Activated naive CD4-positive, alpha-beta T cell treated with Interleukin-2 at 50 U/mL for 16 hours (primary cell): ENCODE measurements around the gene CPLANE2.
A peak's percentile ranks its signal among the peaks of the same experiment; 100 is the strongest.
"Not testable (repeated sequence)": the region's sequence is repeated elsewhere in the genome, so short reads cannot be mapped to it uniquely, and the experiment has no call there.

Source experiments
- DNase-seq: peaks from one replicate; pipeline ENCODE4 v3.0.0-alpha.2; 2020

The CPLANE2 gene, protein sequence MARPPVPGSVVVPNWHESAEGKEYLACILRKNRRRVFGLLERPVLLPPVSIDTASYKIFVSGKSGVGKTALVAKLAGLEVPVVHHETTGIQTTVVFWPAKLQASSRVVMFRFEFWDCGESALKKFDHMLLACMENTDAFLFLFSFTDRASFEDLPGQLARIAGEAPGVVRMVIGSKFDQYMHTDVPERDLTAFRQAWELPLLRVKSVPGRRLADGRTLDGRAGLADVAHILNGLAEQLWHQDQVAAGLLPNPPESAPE

DNA sequence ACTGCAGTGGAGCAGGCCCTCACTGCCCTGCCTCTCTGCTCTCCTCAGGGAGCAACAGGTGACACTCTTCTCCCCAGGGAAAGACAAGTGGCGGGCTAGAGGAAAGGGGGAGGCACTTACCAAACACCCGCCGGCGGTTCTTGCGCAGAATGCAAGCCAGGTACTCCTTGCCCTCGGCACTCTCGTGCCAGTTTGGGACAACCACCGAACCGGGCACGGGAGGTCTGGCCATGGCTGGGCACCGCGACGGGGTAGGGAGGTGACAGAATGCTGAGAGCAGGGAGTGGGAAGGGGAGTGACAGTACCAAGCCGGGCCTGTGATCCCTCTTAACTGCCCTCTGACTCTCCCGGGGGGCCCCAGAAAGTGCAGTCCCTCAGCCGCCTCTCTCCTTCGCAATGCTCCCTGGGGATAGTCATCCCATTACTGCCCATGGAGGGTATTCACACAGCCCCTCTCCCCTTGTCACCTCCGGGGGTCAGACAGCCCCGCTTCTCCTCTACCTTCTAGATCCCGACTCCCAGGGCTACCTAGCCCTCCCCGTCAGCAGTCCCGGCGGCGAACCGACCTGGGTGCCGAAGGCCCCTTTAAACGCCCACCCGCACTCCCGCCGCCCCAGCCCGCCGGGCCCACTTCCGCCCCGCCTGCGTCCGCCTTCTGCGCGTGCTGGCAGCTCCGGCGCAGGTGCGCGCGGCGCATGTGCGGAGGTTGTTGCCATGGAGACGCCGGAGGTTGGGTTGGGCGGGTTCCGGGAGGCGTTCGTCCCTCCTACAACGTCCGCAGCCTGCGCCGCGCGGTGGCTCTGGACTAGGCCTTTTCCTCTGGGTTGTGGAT lies at the start of gene CPLANE2:
TSS of gene CPLANE2 (minus strand) at position 673 of the 832 bp plus-strand sequence. CDS start at position 232, 441 bp downstream.
- DNase-seq, result peak; percentile 96

DNA sequence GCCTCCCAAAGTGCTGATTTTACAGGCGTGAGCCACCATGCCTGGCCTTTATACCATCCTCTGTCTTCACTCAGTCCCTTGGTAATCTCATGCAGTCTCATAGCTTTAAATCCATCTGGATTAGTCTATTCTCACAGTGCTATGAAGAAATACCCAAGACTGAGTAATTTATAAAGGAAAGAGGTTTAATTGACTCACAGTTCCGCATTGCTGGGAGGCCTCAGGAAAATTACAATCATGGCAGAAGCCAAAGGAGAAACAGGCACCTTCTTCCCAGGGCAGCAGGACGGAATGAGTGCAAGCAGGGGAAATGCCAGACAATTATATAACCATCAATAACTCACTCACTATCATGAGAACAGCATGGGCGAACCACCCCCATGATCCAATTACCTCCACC lies 49.1 kb upstream of the CPLANE2 start:
- DNase-seq, result no peak

DNA sequence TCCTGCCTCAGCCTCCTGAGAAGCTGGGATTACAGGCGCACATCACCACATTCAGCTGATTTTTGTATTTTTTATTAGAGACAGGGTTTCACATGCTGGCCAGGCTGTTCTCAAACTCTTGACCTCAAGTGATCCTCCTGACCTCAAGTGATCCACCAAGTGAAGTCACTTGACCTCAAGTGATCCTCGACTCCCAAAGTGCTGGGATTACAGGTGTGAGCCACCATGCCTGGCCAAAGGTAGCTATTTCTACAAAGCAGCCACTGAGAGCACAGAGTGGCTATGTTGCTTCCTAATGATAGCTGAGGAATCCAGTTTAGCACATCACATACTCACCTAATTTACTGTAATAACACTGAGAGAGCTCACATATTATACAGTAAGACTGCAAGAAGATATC lies 44.8 kb upstream of the CPLANE2 start:
- no peak for DNase-seq

DNA sequence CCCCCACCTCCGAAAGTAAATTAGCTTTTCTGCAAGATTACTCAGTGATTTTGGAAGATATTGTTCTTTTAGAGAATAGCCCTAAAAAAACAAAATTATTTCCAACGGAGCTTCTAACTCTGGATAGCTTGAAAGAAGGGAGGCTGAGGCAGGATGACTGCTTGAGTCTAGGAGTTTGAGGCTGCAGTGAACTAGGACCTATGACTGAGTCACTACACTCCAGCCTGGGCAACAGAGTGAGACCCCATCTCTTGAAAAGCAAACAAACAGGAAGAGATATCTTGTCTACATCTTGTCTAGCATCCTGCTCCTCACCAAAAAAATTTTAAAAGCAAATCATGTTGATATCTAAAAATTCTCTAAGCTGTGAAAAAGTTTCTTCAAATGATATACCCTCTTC lies 42.2 kb upstream of the CPLANE2 start:
- no peak for DNase-seq

DNA sequence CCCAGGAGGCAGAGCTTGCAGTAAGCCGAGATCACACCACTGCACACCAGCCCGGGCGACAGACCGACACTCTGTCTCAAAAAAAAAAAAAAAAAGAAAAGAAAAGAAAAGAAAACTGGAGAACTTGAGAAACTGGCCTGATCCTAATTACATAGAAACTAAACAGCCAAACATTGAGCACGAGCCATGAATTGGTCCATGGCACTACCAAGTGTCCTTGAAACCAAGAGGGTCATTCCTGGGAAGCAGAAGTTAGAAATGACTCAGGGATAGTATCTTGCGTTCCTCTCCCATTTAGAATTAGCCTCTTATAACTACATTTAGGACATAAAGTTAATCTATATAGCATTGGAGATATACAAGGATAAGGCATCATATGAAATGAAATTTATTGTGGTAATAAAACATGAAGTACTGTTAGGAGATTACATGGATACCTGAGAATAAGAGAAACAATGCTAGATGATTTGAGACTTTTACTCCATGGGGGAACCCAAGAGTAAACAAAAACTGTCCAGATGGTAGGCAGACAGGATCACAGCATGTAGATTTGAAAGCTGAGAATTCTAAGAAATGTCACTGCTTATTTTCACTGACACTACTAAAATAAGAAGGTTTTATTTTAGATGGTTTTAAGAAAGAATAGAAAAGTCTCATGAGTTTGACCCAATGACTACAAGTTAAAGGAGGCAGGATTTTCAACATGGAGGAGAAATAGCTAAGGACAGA lies 39.5 kb upstream of the CPLANE2 start:
- DNase-seq, result no peak

DNA sequence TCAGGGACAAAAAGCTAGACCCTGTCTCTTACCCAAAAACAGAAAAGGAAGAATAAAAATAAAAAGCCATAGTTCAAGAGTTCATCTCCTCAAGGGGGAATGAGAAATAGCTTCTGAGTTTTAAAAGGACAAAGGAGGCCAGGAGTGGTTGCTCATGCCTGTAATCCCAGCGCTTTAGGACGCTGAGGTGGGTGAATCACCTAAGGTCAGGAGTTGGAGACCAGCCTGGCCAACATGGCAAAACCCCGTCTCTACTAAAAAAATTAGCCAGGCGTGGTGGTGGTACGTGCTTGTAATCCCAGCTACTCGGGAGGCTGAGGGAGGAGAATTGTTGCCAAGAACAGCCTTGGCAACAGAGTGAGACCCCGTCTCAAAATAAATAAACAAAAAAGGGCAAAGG lies 38.6 kb upstream of the CPLANE2 start:
- no peak for DNase-seq

DNA sequence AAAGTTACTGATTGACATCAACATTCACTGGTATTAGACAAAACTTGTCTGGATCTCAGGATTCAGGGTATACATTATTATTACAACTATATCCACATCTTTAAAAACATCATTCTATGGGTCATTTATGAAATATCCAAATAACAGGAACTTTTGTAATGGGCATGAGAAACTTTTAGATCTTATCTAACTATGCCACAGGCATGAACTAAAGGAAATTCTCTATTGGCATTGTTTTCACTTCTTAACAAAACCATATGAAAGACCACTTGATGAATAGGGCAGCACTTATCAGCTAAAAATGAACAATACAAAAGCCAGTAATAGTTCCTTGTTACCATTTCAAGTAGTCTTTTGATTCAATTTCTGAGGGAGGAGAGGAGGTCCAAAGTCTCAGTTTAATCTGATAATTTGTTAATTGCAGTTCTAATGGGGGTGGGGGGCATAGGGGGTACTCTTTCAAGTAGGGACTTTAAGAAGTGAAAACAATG lies 30.8 kb upstream of the CPLANE2 start:
- no peak for DNase-seq

DNA sequence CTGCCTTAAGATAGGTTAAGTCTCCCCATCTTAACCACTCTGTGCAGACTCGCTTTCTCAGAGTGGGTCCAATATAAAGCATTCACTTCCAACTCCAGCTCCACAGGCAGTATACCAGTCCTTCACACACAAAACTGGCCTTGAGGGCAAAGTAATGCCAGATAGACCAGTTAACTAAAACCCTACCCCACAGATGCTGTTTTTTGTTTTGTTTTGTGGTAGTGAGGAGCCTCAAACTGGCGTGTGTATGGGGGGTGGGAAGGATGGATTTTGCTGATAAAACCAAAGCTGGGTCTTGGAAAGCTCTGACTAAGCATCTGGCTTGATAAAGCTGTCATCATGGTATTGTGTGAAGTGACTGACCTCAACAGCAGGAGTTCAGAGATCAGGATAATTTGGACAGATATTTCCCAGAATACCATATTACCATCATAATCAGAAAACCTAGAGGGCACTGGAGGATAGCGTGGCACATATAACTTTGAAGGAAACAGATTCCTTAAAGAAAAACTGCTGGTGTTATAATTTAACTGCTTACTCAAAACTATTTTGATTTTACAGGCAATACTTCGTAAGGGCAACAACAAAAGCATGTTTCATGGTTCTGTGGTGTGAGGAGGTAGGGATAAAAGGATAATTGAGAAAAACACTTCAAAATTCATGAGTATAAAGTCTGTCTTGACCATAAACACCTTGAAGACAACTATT lies 29.6 kb upstream of the CPLANE2 start:
- DNase-seq, result no peak

DNA sequence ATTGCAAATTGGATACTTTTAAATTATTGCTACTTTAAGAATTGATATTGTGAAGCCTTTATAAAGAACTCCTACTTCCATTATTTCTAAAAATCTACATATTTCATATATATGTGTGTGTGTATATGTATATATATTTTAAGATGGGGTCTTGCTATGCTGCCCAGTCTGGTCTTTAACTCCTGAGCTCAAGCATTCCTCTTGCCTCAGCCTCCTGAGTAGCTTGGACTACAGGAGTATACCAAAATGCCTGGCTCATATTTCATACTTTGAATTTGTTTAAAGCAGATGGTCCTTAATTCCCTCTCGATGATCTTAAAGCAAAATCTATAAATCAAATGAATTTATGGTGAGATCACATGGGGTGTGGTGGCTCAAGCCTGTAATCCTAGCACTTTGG lies 25.1 kb upstream of the CPLANE2 start:
- DNase-seq, result no peak

DNA sequence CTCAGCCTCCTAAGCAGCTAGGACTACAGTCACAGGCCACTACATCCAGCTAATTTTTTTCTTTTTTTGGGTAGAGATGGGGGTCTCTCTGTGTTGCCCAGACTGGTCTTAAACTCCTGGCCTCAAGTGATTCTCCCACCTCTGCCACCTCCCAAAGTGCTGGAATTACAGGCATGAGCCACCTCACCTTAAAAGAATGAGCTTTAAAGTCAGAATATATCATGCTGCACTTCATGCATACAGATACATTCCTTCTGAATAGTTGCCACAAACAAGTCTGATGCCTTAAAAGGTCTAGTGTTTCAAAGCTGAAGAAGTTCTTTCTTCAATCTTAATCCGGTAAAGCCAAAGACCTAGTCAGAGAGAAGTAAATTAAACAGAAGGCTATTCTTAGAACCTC lies 23.8 kb upstream of the CPLANE2 start:
- no peak for DNase-seq

DNA sequence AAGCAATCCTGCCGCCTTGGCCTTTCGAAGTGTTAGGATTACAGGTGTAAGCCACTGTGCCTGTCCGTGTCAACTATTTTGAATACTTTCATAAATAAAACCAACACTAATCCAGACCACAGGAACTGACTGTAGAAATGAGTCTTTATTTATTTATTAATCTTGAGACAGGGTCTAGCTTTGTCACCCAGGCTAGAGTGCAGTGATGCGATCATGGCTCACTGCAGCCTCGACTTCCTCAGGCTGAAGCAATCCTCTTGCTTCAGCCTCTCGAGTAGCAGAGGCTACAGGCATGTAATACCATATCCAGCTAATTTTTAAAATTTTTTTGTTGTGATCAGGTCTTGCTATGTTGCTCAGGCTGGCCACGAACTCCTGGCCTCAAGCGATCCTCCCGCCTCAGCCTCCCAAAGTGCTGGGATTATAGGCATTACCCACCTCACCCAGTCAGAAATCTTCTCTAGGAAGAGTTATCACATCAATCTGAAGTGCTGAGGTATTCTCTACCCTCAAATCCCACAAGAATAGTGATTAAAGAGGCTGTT lies 21.7 kb upstream of the CPLANE2 start:
- no peak for DNase-seq

DNA sequence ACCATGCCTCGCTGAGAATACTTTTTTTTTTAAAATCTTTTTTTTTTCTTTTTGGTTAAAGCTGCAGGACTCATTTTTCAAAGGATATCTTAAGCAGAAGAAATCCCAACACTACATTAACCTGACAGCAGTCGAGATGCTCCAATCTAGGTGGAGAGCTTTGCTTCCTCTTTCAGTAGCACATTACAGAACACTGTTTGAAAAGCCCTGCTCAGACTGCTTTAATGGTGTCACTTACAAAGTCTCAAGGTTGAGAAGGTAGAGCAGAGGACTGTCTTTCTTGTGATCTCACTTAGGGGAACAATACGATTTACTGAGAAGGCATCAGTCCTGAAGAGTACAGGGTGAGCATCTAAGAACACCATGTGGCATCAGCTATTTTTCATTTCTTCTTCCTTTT lies 21.0 kb upstream of the CPLANE2 start:
- no peak for DNase-seq

DNA sequence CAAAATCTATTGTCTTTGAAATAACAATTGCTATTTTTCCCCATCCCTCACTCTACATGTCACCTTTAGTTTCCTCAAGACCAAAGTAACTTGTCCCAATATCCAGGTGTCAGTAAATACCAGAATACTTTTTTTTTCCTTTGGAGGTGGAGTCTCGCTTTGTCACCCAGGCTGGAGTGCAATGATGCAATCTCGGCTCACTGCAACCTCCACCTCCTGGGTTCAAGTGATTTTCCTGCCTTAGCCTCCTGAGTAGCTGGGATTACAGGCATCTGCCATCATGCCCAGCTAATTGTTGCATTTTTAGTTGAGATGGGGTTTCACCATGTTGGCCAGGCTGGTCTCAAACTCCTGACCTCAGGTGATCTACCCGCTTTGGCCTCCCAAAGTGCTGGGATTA lies 20.6 kb upstream of the CPLANE2 start:
- not testable (repeated sequence) for DNase-seq

DNA sequence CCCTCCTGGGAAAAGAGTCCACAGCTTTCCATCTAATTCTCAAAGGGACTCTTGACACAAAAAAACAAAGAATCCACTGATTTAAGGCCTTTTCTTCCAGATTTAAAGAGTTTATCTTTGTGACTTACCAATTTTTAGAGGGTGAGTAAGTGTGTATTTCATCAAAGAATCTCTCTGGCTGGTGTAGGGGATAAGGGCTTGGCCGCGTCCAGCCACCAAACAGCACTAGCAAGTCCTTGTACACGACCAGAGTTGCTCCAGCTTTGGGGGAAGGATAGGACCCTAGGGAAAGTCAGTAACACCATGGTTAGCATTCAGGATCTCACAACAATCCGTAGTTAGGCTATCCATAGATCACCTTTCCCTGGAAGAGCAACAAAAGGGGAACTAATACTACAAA lies 19.5 kb upstream of the CPLANE2 start:
- DNase-seq, result no peak

DNA sequence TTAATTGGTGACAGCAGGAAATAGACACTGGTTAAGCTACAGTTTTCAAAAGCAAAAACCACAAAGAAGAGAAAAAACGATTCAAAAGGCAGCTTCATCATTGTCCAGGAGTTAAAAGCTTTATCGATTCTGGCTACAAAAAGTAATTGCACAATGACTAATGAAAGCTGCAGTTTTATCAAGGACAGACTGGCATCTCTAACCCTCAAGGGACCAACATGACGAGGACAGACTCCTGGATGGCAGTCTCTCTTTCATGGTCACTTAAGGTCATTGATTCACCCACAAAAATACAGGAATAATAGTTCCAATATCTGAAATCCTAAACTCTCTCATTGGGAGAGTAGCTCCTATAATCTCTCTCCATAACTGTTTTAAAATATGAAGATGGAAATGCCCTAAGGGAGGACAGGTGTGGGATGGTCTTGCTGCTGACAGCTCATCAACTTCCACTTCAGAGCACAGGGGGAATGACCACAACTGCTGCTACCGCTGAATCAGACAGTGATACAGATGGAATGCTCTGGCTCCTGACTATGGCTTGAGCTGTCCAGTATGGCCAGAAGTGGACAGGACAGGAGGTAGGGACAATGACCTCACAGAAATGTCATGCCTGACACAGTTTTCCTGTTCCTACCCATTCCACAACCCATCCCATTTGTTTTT lies 17.4 kb upstream of the CPLANE2 start:
- DNase-seq, result no peak

DNA sequence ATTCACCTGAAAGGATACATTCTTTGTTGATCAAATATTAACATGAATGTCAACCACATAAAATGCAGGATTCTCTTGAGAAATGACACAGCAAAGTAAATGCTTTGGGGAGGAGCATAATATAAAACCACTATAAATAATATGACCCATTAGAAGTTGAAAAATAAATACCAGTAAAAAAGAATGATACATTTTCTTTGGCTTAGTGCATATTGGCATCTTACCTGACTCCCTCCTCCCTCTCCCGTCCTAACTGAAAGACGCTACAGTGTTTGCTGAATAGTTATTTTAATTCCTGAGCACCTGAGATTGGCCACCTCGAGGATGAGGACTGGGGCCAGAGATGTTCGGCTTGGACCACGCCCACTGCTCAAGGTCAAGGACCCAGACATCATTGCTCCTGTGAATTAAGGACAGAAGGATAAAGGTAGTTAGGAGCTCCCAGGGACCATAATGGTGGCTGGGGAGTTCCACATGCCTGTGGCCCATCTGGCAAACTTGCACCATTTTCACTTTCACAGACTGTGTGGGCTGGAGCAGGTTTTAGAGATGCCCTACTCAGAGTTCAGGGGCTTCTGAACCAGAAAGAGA lies 16.4 kb upstream of the CPLANE2 start:
- DNase-seq, result no peak

DNA sequence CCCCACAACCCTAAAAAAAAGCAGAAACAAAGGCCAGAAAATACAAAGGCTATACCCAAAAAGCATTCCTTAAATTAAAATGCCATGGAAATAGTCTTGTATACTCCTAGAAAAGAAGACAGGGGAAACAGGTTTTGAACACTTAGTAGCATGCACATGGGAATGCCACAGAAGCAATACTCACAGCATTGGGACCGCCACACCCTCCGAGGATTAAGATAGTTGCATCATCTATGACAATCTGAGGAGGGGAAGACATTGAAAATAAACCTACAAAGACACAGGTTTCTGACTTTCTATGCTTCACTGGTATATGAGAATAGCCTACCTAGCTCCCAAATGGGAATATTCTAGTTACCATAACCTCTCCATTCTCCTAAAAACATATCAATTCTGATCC lies 15.9 kb upstream of the CPLANE2 start:
- no peak for DNase-seq

DNA sequence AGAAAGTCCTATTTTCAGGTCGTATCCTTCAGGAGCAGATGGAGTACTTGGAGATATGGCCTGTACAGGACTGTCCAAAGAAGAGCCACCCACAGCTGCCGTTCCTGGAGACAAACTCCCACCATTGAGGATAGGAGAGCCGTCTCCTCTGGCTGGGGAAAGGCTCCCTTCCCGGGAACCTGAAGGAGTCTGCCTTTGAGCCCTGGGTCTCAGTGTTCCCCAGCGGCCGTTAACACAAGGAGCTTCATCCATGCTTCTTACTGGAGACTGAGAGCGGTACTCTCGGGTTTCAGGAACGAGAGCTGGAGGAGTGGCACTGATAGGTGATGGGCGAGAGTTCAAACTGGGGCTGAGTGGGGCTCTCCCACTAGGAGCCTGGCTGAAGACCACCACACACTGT lies 14.4 kb upstream of the CPLANE2 start:
- no peak for DNase-seq

DNA sequence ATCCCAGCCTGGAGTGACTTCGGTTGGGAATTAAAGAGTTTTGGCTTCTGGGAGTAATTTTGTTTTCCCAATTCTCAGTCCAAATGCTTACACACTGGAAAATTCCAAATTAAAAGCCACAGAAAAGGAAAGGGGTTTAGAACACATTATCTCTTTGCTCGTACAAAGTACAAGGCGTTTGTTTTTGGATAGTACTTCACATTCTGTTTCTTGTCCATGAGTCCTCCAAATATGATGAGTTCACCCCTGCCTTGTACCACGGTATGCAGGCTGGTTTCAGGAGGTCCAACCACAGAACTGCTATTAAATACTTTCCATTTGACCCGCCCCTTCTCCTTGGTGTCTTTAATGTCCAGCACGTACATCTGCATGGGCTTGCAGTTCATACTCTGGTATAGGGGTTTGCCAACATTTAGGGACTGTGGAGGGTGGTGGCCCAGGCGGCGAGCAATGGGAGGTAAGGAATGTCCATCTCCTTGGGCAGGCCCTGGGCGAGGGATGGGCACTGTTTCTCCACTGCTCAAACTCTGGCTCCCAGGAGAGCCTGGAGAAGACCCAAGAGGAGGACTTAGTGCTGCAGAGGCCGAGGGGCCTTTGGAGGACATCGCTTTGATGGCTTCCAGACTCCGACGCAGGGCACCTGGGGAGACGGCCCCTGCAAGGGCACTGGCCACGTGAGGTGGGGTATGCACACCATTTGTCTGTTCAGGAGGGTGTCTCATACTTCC lies 13.7 kb upstream of the CPLANE2 start:
- no peak for DNase-seq

DNA sequence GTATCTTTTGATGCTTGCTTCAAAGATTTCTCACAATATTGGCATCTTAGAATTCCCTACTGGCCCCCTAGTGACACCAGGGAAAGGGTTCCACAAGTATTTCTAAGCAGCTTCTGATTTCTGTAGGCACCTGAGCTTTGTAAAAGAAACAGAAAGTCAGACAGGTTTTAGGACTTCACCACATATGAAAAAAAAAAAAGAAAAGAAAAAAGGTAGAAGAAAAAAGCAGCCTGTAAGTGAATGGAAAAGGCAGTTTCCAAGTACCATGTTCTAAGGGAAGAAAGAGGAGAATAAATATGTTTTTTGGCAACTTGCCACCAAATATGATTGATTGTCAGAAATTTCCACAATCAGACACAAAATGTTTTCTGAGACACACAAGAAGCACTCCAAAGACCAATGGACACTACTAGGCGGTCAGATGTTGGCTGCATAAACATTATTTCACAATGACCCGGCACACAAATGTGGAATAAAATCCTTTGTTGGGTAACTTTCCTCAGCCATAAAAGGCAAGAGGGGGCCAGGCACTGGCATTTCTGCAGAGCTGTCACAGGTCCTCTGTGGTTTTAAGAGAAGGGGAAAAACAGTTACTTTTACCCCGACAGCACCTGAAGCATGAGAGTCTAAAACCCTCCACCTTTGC lies 12.7 kb upstream of the CPLANE2 start:
- no peak for DNase-seq
